COLO668 (cell line): Measurements from ENCODE around the gene HDAC11.
"Not testable (repeated sequence)": the region's sequence is repeated elsewhere in the genome, so short reads cannot be mapped to it uniquely, and the experiment has no call there.

Source experiments
- DNase-seq: peaks from one replicate; lab custom pipeline; 2025; ENCODE audit not compliant: unreplicated experiment; lab: John Stamatoyannopoulos, UW

Gene HDAC11

GRCh38 chr3:13506680-13507079 lies 26.6 kb downstream of the HDAC11 start:
- no peak for DNase-seq

DNA sequence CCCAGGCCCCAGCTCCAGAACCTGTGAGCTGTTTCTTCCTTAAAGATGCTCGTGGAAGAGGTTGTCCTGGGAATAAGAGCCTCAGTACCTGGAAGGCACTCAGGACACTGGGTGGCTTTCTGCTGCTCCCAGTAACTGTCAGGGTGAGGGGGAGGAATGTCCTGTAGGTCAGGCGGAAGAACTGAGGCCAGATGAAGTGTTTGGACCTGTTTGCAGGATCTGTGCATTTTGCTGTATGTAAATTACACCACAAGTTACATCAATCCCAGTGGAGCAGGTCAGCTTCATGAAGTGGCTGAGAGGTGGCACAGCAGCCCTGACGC lies 27.1 kb downstream of the HDAC11 start:
- DNase-seq, result no peak

GRCh38 chr3:13507570-13508339 lies 27.6 kb downstream of the HDAC11 start:
- DNase-seq, result no peak

GRCh38 chr3:13508496-13508895 lies 28.4 kb downstream of the HDAC11 start:
- DNase-seq, result no peak

- no peak for DNase-seq
These were observed 29.1 kb downstream of the HDAC11 start for GRCh38 chr3:13509059-13509815.

GRCh38 chr3:13509816-13510192 lies 29.7 kb downstream of the HDAC11 start:
- DNase-seq, result no peak

GRCh38 chr3:13512451-13512850 lies 32.3 kb downstream of the HDAC11 start:
- no peak for DNase-seq

- no peak for DNase-seq
These were observed 33.2 kb downstream of the HDAC11 start for GRCh38 chr3:13513051-13513912.

DNA sequence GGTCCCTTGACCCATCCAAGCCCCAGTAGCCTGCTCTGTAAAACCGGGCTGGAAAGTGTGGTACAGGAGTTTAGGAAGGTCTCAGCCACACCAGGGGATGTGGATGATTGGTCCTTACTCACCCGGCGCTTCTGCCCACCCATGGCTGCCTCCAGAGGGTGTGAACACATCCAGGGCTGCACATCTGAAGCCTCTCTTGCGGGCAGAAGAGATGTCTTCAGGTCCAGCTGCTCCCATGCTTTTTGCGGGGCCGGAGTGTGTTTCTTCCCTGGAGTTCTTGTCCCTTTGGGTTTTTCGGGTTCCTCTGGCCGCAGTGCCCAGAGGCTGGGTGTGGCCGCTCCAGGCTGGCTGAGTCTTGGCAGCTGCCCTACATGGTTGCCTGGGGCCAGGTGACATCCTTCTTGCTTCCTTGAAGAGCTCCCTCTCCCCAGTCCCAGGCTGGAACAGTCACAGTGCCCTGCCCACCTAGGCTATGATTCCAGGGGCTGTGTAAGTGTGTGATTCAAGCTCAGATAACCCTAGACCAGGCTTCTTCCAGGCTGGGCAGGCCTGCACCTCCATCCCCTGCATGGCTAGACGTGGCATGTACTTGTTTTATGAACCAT lies 33.9 kb downstream of the HDAC11 start:
- DNase-seq, result no peak

GRCh38 chr3:13514639-13515435 lies 34.7 kb downstream of the HDAC11 start:
- DNase-seq, result no peak

- DNase-seq, result no peak
These were observed 36.0 kb downstream of the HDAC11 start for GRCh38 chr3:13515786-13516759.

- no peak for DNase-seq
These were observed 36.6 kb downstream of the HDAC11 start for GRCh38 chr3:13516760-13517135.

- no peak for DNase-seq
These were observed 37.3 kb downstream of the HDAC11 start for GRCh38 chr3:13517253-13517977.

GRCh38 chr3:13518516-13518953 lies 38.4 kb downstream of the HDAC11 start:
- no peak for DNase-seq

DNA sequence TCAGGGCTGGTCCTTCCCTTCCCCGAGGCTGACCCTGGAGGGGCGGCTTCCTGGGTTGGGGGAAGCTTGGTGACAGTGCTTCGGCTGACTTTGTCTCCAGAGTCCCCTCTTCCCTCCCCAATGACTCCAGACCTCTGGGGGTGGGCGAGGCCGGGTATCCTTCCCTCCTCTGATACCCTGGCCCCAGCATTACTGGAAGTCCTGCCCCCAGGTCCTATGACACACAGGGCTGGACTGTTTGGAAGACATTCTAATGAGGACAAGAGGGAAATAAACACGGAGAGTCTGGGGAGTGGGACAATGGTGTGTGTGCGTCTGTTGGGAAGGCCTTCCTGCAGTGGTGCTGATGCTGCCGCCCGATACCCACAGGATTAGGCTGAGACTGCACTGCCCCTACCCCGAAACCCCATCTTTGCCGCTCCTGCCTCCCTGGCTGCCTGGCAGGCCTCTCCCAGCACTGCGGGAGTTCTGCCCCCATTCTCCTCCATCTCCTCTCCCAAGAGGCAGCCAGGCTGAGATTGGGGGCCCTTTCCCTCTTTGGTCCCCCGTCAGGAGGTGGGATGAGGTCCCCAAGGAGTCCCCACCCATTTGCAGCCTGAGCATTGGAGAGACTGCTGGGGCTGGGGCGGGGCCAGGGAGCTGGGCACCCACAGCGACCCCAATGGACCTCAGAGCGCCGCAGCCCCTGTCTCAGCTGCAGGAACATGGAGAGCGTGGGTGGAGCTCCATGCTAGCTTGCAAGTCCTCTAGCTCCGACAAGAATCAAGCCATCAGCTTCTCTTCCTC lies 39.1 kb downstream of the HDAC11 start:
- DNase-seq, result no peak

GRCh38 chr3:13520326-13520880 lies 40.3 kb downstream of the HDAC11 start:
- DNase-seq, result no peak

DNA sequence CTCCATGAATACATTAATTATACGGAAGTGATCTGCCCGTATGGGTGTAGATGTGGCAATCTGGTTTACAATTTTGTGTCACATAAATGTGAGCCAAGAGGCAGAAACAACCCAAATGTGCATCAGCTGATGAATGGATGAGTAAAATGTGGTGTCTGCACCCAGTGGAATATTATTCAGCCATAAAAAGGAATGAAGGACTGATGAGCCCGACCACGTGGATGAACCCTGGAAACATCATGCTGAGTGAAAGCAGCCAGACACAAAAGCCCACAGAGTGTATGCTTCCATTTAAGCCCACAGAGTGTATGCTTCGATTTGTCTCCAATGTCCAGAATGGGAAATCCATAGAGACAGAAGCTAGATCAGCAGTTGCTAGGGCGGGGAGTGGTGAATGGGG lies 41.2 kb downstream of the HDAC11 start:
- DNase-seq, result no peak

DNA sequence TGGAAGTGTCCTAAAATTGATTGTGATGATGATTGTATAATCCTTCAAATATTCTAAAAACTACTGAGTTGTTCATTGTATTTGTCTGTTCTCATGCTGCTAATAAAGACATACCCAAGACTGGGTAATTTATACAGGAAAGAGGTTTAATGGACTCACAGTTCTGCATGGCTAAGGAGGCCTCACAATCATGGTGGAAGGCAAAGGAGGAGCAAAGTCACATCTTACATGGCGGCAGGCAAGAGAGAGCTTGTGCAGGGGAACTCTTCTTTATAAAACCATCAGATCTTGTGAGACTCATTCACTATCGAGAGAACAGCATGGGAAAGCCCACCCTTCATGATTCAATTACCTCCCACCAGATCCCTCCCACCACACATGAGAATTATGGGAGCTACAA lies 41.6 kb downstream of the HDAC11 start:
- DNase-seq, result not testable (repeated sequence)
